Activated CD4-positive, CD25-positive, alpha-beta regulatory T cell treated with anti-CD3 and anti-CD28 coated beads, Interleukin-2, amount 50 U/mL, for 16 hours (primary cell): Measurements from ENCODE around the gene CALHM2.
"Not testable (repeated sequence)": the region's sequence is repeated elsewhere in the genome, so short reads cannot be mapped to it uniquely, and the experiment has no call there.

Experiments
- DNase-seq: peaks from one replicate; pipeline ENCODE4 v3.0.0-alpha.2; 2020; ENCODE audit warnings: low read depth, low spot score

The CALHM2 gene

GRCh38 chr10:103417601-103418000 lies 34.6 kb downstream of the CALHM2 start:
- DNase-seq = no peak

- not testable (repeated sequence) for DNase-seq
These were observed 35.1 kb downstream of the CALHM2 start for GRCh38 chr10:103417148-103417469.

- peak; percentile 32 for DNase-seq
These were observed 35.6 kb downstream of the CALHM2 start for GRCh38 chr10:103416436-103417147.

- DNase-seq = no peak
These were observed 36.6 kb downstream of the CALHM2 start for GRCh38 chr10:103415581-103415980.

- DNase-seq = no peak
These were observed 38.6 kb downstream of the CALHM2 start for GRCh38 chr10:103413564-103413963.

GRCh38 chr10:103397191-103397825 lies 54.9 kb downstream of the CALHM2 start:
- DNase-seq = no peak

GRCh38 chr10:103396789-103397087 lies 55.4 kb downstream of the CALHM2 start:
- DNase-seq = no peak
